AG10803 (cell line): ENCODE results near the gene PRDM16.

Experiments used
- DNase-seq: peaks from one replicate; pipeline ENCODE4 v3.0.0; 2010; ENCODE audit warnings: low read depth
- H3K4me3 ChIP-seq: 2 replicates; pipeline ENCODE4 v1.5.1; 2011; ENCODE audit warnings: mild to moderate bottlenecking, low read length, control low read depth
- TF ChIP-seq, protein P1 (sequence below): conservative IDR thresholded peaks from 2 replicates; pipeline ENCODE4 v1.5.1; 2011; ENCODE audit warnings: mild to moderate bottlenecking, low read length, control low read depth, inconsistent platforms

PRDM16 gene

DNA sequence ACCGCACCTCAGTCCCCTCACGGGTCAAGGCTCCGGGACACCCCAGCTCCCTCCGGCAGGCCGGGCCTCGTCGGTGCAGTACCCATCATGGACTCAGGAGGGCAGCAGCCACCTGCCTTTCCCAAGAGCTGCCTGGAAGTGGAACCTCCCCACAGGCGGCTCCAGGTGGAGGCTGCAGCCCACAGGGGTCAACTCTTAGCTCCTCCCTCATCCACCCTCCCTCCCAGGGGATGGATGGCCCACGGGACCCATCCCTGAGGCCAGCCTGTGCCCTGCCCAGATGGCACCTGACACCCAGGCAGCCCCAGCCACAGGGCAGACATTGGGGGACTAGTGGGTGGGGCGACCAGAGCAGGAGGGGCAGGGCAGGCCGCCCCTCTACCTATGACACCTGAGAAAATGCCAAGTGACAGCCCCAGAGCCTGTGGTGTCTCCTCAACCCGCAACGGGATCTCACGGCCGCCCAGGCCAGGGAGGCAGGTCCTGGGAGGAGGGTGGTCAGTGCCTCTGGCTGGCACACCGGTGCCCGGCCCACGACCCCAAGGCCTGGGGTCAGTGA, 384.3 kb downstream of the PRDM16 start:
- H3K4me3 ChIP-seq, result no peak overlapping the region

DNA sequence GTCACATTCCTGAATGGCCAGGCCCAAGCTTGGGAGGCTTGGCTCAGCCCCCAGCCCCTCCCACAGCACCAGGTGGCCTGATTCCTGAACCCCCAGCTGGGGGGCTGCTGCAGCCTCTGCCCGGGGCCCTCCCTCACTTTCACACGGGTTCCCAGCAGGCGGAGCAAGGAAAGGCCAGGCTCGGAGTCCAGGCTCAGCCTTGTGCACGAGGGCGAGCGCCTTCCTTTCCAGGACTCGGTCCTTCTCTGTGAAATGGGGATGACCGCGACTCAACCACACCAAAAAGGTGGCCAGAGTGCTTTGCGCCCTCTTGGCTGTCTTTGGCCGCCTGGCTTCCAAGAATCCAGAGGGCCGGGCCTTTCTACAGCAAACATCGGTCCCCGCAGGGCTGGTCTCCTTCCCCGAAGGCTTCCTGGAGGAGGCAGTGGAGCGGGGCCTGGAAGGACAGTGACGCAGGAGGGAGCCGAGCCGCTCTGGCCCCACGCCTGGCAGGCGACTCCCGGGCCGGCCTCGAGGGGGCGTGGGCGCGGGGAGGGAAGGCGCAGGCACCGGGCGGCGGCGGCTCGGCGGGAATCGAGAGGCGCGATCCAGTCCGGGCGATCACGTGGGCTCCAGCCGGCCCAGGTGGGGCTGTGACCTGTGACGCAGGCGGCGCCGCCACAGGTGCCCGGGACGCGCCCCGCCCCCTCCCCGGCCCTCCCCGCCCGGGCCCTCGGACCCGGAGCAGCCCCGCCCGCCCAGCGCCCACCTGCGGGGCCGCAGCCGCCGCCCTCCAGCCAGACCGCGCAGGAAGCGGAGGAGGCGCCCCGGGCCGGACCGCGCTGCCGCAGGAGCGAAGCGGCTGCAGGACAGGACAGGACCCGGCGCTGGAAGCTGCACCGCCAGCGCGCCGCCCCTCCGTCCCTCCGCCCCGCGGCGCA, 385.1 kb downstream of the PRDM16 start, which contains the start of gene ARHGEF16:
ARHGEF16 (plus strand) TSS at position 775 of the 920 bp plus-strand sequence. CDS start 8,420 bp downstream, outside the sequence.
- no peak for DNase-seq
- H3K4me3 ChIP-seq, result no peak within 1 kb of the TSS
- TF ChIP-seq, protein P1, sequence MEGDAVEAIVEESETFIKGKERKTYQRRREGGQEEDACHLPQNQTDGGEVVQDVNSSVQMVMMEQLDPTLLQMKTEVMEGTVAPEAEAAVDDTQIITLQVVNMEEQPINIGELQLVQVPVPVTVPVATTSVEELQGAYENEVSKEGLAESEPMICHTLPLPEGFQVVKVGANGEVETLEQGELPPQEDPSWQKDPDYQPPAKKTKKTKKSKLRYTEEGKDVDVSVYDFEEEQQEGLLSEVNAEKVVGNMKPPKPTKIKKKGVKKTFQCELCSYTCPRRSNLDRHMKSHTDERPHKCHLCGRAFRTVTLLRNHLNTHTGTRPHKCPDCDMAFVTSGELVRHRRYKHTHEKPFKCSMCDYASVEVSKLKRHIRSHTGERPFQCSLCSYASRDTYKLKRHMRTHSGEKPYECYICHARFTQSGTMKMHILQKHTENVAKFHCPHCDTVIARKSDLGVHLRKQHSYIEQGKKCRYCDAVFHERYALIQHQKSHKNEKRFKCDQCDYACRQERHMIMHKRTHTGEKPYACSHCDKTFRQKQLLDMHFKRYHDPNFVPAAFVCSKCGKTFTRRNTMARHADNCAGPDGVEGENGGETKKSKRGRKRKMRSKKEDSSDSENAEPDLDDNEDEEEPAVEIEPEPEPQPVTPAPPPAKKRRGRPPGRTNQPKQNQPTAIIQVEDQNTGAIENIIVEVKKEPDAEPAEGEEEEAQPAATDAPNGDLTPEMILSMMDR, result 0 out of 2 replicates have a peak, but pooled peaks have one; percentile 6

More for the DNA sequence above, 384.3 kb downstream of the PRDM16 start:
- DNase-seq, result peak; percentile 44
- TF ChIP-seq, protein P1, result peak; percentile 85

DNA sequence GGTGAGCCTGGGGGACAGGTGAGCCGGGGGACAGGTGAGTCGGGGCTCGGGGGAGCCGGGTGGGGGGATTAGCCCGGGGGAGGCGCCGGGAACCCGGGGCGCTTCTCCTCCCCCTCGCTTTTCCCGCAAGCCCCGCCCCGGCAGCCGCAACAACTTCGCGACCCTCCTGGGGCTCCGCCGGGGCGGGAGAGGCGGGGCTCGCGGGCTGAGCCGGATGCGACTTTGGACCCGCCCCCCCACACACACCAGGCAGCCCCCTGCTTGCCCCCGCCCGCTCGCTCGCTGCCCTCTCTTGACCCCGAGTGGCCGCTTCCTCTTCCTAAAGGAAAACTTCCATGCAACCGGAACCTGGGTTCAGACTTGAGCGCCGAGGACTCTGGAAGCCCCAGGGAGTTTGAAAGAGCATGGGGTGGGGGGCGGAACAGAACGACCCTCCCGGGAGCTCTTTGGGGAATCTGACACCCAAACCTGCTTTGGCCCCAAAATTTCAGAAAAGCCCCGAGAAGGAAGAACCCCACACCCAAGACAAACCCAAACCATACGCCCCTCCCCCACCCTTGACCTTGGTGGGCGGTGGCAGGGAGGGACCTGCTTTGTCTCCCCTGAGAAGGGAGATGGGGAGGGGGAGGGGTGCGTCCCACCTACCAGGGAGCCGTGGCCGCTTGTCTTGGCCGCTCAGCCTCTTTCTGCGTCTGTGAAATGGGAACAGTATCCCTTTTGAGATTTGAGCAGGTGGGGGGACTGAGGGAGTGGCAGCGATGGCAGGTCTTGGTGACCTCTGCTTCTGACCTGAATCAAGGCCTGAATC, 386.0 kb downstream of the PRDM16 start:
- no peak overlapping the region for H3K4me3 ChIP-seq
- DNase-seq, result no peak
- TF ChIP-seq, protein P1, result no peak

DNA sequence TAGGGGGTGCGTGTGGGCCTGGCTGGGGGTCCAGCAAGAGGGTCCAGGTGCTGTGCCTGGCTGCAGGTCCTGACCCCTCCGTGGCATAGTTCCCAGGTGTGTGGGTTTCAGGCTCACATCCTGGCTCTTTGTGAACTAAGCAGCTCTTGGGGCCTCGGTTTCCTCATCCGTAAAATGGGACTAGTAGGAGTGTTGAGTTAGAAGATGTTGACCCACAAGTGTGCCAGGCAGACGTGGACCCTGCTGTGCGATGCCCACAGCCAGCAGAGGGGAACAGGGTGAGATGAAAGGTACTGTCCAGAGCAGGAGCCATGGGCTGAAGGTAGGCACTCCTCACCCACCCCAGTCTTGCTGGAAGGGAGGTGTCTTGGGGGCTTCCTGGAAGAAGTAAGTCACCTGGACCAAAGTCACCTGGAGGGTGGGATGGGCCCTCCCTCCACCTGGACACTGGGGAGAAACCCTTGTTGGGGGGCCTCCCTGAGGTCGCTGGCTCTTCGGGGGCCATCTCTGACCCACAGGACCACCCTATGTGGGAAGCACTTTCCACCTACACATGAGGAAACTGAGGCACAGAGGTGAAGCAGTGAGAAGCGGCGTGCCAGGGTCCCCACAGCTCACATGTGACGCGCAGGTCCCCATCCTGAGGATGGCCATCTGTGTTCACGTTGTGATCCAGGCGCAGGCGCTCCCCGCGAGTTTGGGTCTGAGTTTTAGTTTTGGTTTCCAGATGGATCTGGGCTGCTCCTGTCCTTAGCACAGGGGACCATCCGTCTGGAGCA, 386.9 kb downstream of the PRDM16 start:
- no peak for DNase-seq
- no peak overlapping the region for H3K4me3 ChIP-seq
- TF ChIP-seq, protein P1, result no peak

DNA sequence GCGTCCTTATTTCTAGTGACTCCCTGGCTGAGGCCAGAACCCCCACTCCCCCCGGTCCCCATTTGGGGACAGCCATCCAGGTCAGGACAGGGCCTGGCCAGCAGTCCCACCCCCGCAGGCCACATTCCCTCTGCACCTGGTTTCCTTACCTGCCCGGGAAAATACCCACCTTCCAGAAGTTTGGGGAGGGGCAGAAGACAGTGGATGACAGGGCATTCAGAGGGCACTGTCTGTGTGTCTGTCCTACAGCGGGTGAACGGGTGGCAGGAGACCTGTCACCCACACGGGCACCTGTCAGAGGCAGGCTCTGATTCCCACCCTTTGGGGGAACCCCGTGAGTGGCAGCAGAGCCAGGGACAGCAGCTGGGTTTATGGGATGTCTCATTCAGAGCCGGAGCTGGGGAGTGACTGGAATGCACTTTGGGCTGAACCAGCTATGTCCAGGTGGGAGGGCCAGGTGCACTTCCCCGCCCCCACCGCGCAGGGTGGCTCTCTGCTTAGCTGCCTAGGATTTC, 387.5 kb downstream of the PRDM16 start:
- TF ChIP-seq, protein P1, result no peak
- no peak for DNase-seq
- no peak overlapping the region for H3K4me3 ChIP-seq
